H9 (cell line): Measurements from ENCODE around the gene ADAMTS6. TPM values are rescaled to one million over a fixed set of nuclear protein-coding genes. Genes with fewer than 3 reads are reported as not detected.

ENCODE experiments used
- DNase-seq: peaks from one replicate; pipeline ENCODE4 v3.0.0-alpha.2; 2017
- H2AFZ ChIP-seq: one replicate; pipeline ENCODE4 v1.6.1; 2013; ENCODE audit warnings: mild to moderate bottlenecking, low read length, control low read depth, moderate library complexity
- H2AK5ac ChIP-seq: 2 replicates; pipeline ENCODE4 v1.6.1; 2013; ENCODE audit warnings: low read length, control low read depth, mixed read lengths; ENCODE audit not compliant: insufficient read length
- H2BK120ac ChIP-seq: one replicate; pipeline ENCODE4 v1.6.1; 2013; ENCODE audit warnings: low read depth, mild to moderate bottlenecking, low read length, control low read depth, inconsistent platforms; ENCODE audit not compliant: poor library complexity, severe bottlenecking
- H2BK12ac ChIP-seq: 2 replicates; pipeline ENCODE4 v1.6.1; 2013; ENCODE audit warnings: low read length, control low read depth, mixed read lengths, low read depth; ENCODE audit not compliant: insufficient read length
- H2BK15ac ChIP-seq: 2 replicates; pipeline ENCODE4 v1.6.1; 2013; ENCODE audit warnings: low read depth, low read length, control low read depth
- H2BK20ac ChIP-seq: one replicate; pipeline ENCODE4 v1.6.1; 2013; ENCODE audit warnings: low read depth, mild to moderate bottlenecking, low read length, control low read depth, inconsistent platforms; ENCODE audit not compliant: poor library complexity, severe bottlenecking
- H2BK5ac ChIP-seq: 2 replicates; pipeline ENCODE4 v1.6.1; 2013; ENCODE audit warnings: low read length, control low read depth, mixed read lengths; ENCODE audit not compliant: insufficient read length
- H3K14ac ChIP-seq: 2 replicates; pipeline ENCODE4 v1.6.1; 2013; ENCODE audit warnings: low read length, control low read depth; ENCODE audit not compliant: insufficient read depth
- H3K18ac ChIP-seq: 2 replicates; pipeline ENCODE4 v1.6.1; 2013; ENCODE audit warnings: low read depth, mild to moderate bottlenecking, mixed read lengths, low read length, control low read depth; ENCODE audit not compliant: insufficient read length
- H3K23ac ChIP-seq: 2 replicates; pipeline ENCODE4 v1.6.1; 2013; ENCODE audit warnings: low read length, control low read depth, mixed read lengths, low read depth; ENCODE audit not compliant: insufficient read length
- H3K23me2 ChIP-seq: 2 replicates; pipeline ENCODE4 v1.6.1; 2013; ENCODE audit warnings: low read depth, mild to moderate bottlenecking, mixed read lengths, low read length, control low read depth; ENCODE audit not compliant: insufficient read length, poor library complexity, severe bottlenecking
- H3K27ac ChIP-seq: 2 replicates; pipeline ENCODE4 v1.5.1; 2013; ENCODE audit warnings: low read length, control low read depth, mixed read lengths, low read depth; ENCODE audit not compliant: insufficient read length
- H3K27me3 ChIP-seq: 2 replicates; pipeline ENCODE4 v1.6.1; 2013; ENCODE audit warnings: low read length, control low read depth, inconsistent platforms; ENCODE audit not compliant: insufficient read depth
- H3K4ac ChIP-seq: 2 replicates; pipeline ENCODE4 v1.6.1; 2013; ENCODE audit warnings: low read depth, mild to moderate bottlenecking, control low read depth, inconsistent platforms, low read length, moderate library complexity
- H3K4me1 ChIP-seq: 2 replicates; pipeline ENCODE4 v1.6.1; 2013; ENCODE audit warnings: low read length, control low read depth, inconsistent platforms; ENCODE audit not compliant: insufficient read depth
- H3K4me2 ChIP-seq: 2 replicates; pipeline ENCODE4 v1.6.1; 2013; ENCODE audit warnings: low read length, control low read depth, mixed read lengths; ENCODE audit not compliant: insufficient read length, insufficient read depth
- H3K56ac ChIP-seq: 2 replicates; pipeline ENCODE4 v1.6.1; 2013; ENCODE audit warnings: low read depth, mild to moderate bottlenecking, mixed read lengths, low read length, control low read depth; ENCODE audit not compliant: insufficient read length
- H3K79me1 ChIP-seq: 2 replicates; pipeline ENCODE4 v1.6.1; 2013; ENCODE audit warnings: low read depth, mild to moderate bottlenecking, moderate library complexity, low read length, control low read depth, inconsistent platforms; ENCODE audit not compliant: insufficient read depth, poor library complexity, severe bottlenecking
- H3K79me2 ChIP-seq: 2 replicates; pipeline ENCODE4 v1.6.1; 2013; ENCODE audit warnings: low read length, control low read depth, inconsistent platforms; ENCODE audit not compliant: insufficient read depth
- H3K9ac ChIP-seq: 2 replicates; pipeline ENCODE4 v1.6.1; 2013; ENCODE audit warnings: low read length, control low read depth, mixed read lengths; ENCODE audit not compliant: insufficient read length; ENCODE audit errors: extremely low read depth
- H3K9me3 ChIP-seq: one replicate; pipeline ENCODE4 v1.6.1; 2013; ENCODE audit warnings: low read depth, low read length, inconsistent platforms; ENCODE audit not compliant: control insufficient read depth
- H3T11ph ChIP-seq: one replicate; pipeline ENCODE4 v1.6.1; 2013; ENCODE audit warnings: mild to moderate bottlenecking, low read length, control low read depth, inconsistent platforms
- H4K20me1 ChIP-seq: one replicate; pipeline ENCODE4 v1.6.1; 2013; ENCODE audit not compliant: control insufficient read depth, insufficient read length, insufficient read depth
- H4K5ac ChIP-seq: 2 replicates; pipeline ENCODE4 v1.6.1; 2013; ENCODE audit warnings: low read depth, mild to moderate bottlenecking, mixed read lengths, low read length, control low read depth; ENCODE audit not compliant: insufficient read length
- H4K8ac ChIP-seq: replicated peaks from 2 replicates; pipeline ENCODE4 v1.6.1; 2013; ENCODE audit warnings: low read length, control low read depth, mixed read lengths, low read depth; ENCODE audit not compliant: insufficient read length
- H4K91ac ChIP-seq: 2 replicates; pipeline ENCODE4 v1.6.1; 2013; ENCODE audit warnings: low read depth, mild to moderate bottlenecking, moderate library complexity, mixed read lengths, low read length, control low read depth; ENCODE audit not compliant: insufficient read length
- H3K27ac Mint-ChIP-seq, 3 experiments: 2 replicates in 2 of 3; 3 replicates in 1 of 3; pipeline ENCODE4 v1.8.0; 2020 to 2021; ENCODE audit warnings: mixed read lengths in 3 of 3, mild to moderate bottlenecking in 1 of 3, moderate library complexity in 1 of 3
- H3K27me3 Mint-ChIP-seq: 2 replicates; pipeline ENCODE4 v1.8.0; 2021; ENCODE audit warnings: low read depth, mild to moderate bottlenecking, moderate library complexity, mixed read lengths
- H3K36me3 Mint-ChIP-seq, 3 experiments: 2 replicates in 2 of 3; 3 replicates in 1 of 3; pipeline ENCODE4 v1.8.0; 2020 to 2021; ENCODE audit warnings: low read depth in 3 of 3, mixed read lengths in 3 of 3; ENCODE audit not compliant: insufficient read depth in 1 of 3
- H3K4me1 Mint-ChIP-seq, 2 experiments: 2 replicates each; pipeline ENCODE4 v1.8.0; 2020; ENCODE audit warnings: mixed read lengths in 2 of 2
- H3K4me3 Mint-ChIP-seq, 2 experiments: 2 replicates in 1 of 2; 3 replicates in 1 of 2; pipeline ENCODE4 v1.8.0; 2020 to 2021; ENCODE audit warnings: mild to moderate bottlenecking in 2 of 2, mixed read lengths in 2 of 2, moderate library complexity in 1 of 2
- H3K9me3 Mint-ChIP-seq, 2 experiments: 2 replicates in 1 of 2; 3 replicates in 1 of 2; pipeline ENCODE4 v1.8.0; 2020; ENCODE audit warnings: mild to moderate bottlenecking in 2 of 2, mixed read lengths in 2 of 2, moderate library complexity in 1 of 2
- CTCF ChIP-seq: fragments of 200-600 bp; sonication (generic); conservative IDR thresholded peaks from 3 replicates; pipeline ENCODE4 v1.8.0; 2021; ENCODE audit warnings: antibody characterized with exemption, mild to moderate bottlenecking
- WGBS: extraction: QIAGEN DNeasy Blood & Tissue Kit; methylation state at CpG from one replicate; pipeline ENCODE4 v1.1.7; 2013; ENCODE audit warnings: missing lambda C conversion rate, low lambda C conversion rate, mixed read lengths; ENCODE audit not compliant: insufficient read length; ENCODE audit errors: extremely low coverage; 5-methylcytosine and 5-hydroxymethylcytosine counted together
- total RNA-seq: library from RNA; stranded (reverse); gene quantifications from 2 replicates; pipeline ENCODE4 v1.2.1, GENCODE V29; 2021

ADAMTS6 gene
- total RNA-seq, 1 experiment from 2014 or later, result 0.33 TPM

GRCh38 chr5:65163698-65164097 is 318.0 kb downstream of the ADAMTS6 start:
- no peak overlapping the region for H3K9ac ChIP-seq
- H3T11ph ChIP-seq, result no peak overlapping the region
- H3K36me3 Mint-ChIP-seq, result peaks cover 2 to 5% (median 3%) of the 10 kb centered on the region in 3 experiments; a peak in 4 of 7 replicates
- WGBS, result no CpG with 5 or more reads among the region's 10 CpGs
- H2BK20ac ChIP-seq, result no peak overlapping the region
- no peak for DNase-seq
- no peak overlapping the region for H2BK120ac ChIP-seq
- no peak overlapping the region for H3K27ac Mint-ChIP-seq
- no peaks in the 10 kb centered on the region for H3K79me2 ChIP-seq
- peaks cover 8 to 23% of the 10 kb centered on the region in 2 experiments for H3K9me3 Mint-ChIP-seq
- no peaks in the 10 kb centered on the region for H4K20me1 ChIP-seq
- no peak overlapping the region for H4K91ac ChIP-seq
- no peak overlapping the region for H3K4me2 ChIP-seq
- H3K23ac ChIP-seq, result no peak overlapping the region
- no peak overlapping the region for H3K18ac ChIP-seq
- no peaks in the 10 kb centered on the region for H3K27me3 Mint-ChIP-seq
- H2AK5ac ChIP-seq, result no peak overlapping the region
- no peak overlapping the region for H4K8ac ChIP-seq
- no peak overlapping the region for H3K14ac ChIP-seq
- H3K4me1 Mint-ChIP-seq, result no peaks in the 10 kb centered on the region
- H4K5ac ChIP-seq, result no peak overlapping the region
- TF ChIP-seq CTCF, result no peak
- H3K4me3 Mint-ChIP-seq, result no peak overlapping the region
- H3K4ac ChIP-seq, result no peak overlapping the region
- no peaks in the 10 kb centered on the region for H3K27me3 ChIP-seq
- H3K27ac ChIP-seq, result no peak overlapping the region
- no peak overlapping the region for H2BK15ac ChIP-seq
- H3K79me1 ChIP-seq, result no peaks in the 10 kb centered on the region
- no peak overlapping the region for H2BK12ac ChIP-seq
- H3K4me1 ChIP-seq, result no peaks in the 10 kb centered on the region
- H2BK5ac ChIP-seq, result no peak overlapping the region
- no peaks in the 10 kb centered on the region for H3K23me2 ChIP-seq
- no peak overlapping the region for H3K56ac ChIP-seq
- H2AFZ ChIP-seq, result no peak overlapping the region
- H3K9me3 ChIP-seq, result no peaks in the 10 kb centered on the region
